Activated CD4-positive, alpha-beta T cell treated with anti-CD3 and anti-CD28 coated beads, Interleukin-2, amount 10 ng/mL, durations not matched to agents 24 days and 14 days (primary cell): ENCODE results near the gene ELOVL5. TPM values are rescaled to one million over a fixed set of nuclear protein-coding genes. Genes with fewer than 3 reads are reported as not detected.

ENCODE experiments used
- DNase-seq: peaks from one replicate; pipeline ENCODE4 v3.0.0; 2022
- H3K27ac Mint-ChIP-seq: one replicate; pipeline ENCODE4 v1.8.0; 2022; ENCODE audit warnings: mild to moderate bottlenecking, mixed read lengths
- H3K27me3 Mint-ChIP-seq: one replicate; pipeline ENCODE4 v1.8.0; 2022; ENCODE audit warnings: mixed read lengths
- H3K36me3 Mint-ChIP-seq: one replicate; pipeline ENCODE4 v1.8.0; 2022; ENCODE audit warnings: low read depth, mild to moderate bottlenecking, mixed read lengths
- H3K4me1 Mint-ChIP-seq: one replicate; pipeline ENCODE4 v1.8.0; 2021; ENCODE audit warnings: mixed read lengths
- H3K4me3 Mint-ChIP-seq: one replicate; pipeline ENCODE4 v1.8.0; 2022; ENCODE audit warnings: mild to moderate bottlenecking, moderate library complexity, mixed read lengths
- H3K9me3 Mint-ChIP-seq: one replicate; pipeline ENCODE4 v1.8.0; 2021; ENCODE audit warnings: mixed read lengths
- intact Hi-C: fragments of 100-400 bp; cut with micrococcal nuclease; formaldehyde crosslinking; loops from one replicate; pipeline ENCODE4 v1.15.1; 2023
- total RNA-seq: library from RNA; stranded (reverse); gene quantifications from 2 replicates; pipeline ENCODE4 v1.2.3, GENCODE V29; 2022

Gene ELOVL5
- total RNA-seq, 1 donor from 2014 or later = 126 TPM

GRCh38 chr6:53282741-53283140 lies 66.0 kb downstream of the ELOVL5 start:
- Mint-ChIP-seq H3K4me3 (no peak overlapping the region), H3K9me3 (no peaks in the 10 kb centered on the region), H3K27ac (no peak overlapping the region), H3K36me3 (peaks cover 50% of the 10 kb centered on the region), H3K27me3 (no peaks in the 10 kb centered on the region), H3K4me1 (peaks cover 28% of the 10 kb centered on the region)
- intact Hi-C loops = no loop called here
- DNase-seq = no peak

GRCh38 chr6:53282234-53282633 lies 66.5 kb downstream of the ELOVL5 start:
- H3K27ac Mint-ChIP-seq = no peak overlapping the region
- peaks cover 28% of the 10 kb centered on the region for H3K4me1 Mint-ChIP-seq
- H3K4me3 Mint-ChIP-seq = no peak overlapping the region
- no peaks in the 10 kb centered on the region for H3K9me3 Mint-ChIP-seq
- intact Hi-C loops = no loop called here
- H3K27me3 Mint-ChIP-seq = no peaks in the 10 kb centered on the region
- DNase-seq = no peak
- H3K36me3 Mint-ChIP-seq = peaks cover 47% of the 10 kb centered on the region

DNA sequence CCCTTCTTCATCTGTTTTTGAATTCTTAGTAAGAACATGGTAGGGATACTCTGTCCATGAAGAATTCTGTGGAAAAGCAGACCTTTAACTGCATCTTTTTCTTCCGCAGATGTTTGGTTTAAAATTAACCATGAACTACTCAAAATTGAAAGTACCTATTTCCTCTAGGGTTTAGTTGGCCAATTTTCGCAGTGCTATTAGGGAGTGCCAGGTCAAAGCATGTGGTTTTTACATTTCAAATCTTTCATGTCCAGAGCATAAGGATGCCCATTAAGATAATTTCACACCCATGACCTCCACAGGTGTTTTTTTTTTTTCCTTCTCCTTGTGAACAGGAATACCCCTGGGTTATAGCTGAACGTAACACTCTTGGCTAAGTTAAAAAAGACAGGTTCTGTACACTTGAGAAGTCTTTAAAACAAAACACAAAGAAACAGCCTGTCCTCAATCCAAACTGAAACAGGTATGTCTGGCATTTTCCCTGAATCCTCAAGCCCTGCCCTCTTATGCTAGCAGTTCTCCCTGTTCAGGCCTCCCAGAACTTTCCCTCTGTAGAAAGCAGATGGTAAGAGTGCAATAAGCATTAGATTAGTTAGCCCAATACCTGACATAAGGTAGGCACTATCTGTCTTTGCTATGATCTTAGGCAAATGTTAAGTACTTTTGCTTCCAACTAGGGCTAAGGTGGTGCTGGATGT lies 67.1 kb downstream of the ELOVL5 start:
- DNase-seq = no peak
- Mint-ChIP-seq H3K9me3 (no peaks in the 10 kb centered on the region), H3K4me1 (peaks cover 28% of the 10 kb centered on the region), H3K27ac (no peak overlapping the region), H3K36me3 (peaks cover 48% of the 10 kb centered on the region), H3K4me3 (no peak overlapping the region), H3K27me3 (no peaks in the 10 kb centered on the region)
- intact Hi-C loops = no loop called here

DNA sequence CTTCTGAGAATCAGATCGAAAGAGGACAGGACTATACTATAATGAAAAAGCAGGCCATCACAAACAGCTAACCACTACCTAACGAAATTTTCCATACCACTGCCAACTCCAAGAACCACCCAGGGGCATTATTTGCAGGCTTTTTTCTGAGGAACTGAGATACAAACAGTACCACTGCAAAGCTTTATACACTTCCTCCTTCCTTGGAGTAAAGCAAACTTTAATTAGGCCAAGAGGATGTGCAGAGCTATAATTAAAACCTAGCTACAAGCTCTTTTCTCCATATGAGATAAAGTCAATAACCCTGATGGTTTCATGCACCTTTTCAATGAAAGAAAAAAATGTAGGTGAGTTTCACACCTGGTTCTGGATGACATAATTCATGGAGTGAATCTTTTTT lies 68.5 kb downstream of the ELOVL5 start:
- Mint-ChIP-seq H3K36me3 (peaks cover 49% of the 10 kb centered on the region), H3K4me1 (peaks cover 25% of the 10 kb centered on the region), H3K27ac (peak overlapping the region; percentile 34), H3K9me3 (no peaks in the 10 kb centered on the region), H3K27me3 (no peaks in the 10 kb centered on the region), H3K4me3 (no peak overlapping the region)
- DNase-seq = no peak
- intact Hi-C loops = no loop called here

- peak overlapping the region; percentile 56 for H3K27ac Mint-ChIP-seq
- no peak for DNase-seq
- peaks cover 49% of the 10 kb centered on the region for H3K36me3 Mint-ChIP-seq
- intact Hi-C loops = no loop called here
- no peaks in the 10 kb centered on the region for H3K9me3 Mint-ChIP-seq
- no peak overlapping the region for H3K4me3 Mint-ChIP-seq
- H3K27me3 Mint-ChIP-seq = no peaks in the 10 kb centered on the region
- peaks cover 19% of the 10 kb centered on the region for H3K4me1 Mint-ChIP-seq
Observed at GRCh38 chr6:53279293-53279692, 69.5 kb downstream of the ELOVL5 start.

DNA sequence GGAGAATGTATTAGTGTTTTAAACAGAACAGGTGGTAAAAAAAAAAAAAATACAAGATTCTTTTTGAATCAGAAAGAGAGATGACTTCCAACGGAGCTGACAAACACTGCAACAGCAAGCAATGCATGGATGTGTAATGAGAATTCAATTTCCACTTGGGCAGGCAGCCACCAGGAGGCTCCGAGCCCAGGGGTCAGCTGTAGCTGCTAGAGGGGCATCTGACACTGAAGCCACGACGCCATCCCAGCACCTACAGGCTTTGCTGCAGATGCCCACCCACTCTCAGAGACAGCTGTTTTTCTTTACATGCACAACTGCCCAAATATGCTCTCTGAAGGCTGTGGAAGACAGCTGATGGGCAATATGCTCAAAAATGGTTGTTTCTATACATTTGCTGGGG lies 75.4 kb downstream of the ELOVL5 start:
- no peak overlapping the region for H3K27ac Mint-ChIP-seq

DNA sequence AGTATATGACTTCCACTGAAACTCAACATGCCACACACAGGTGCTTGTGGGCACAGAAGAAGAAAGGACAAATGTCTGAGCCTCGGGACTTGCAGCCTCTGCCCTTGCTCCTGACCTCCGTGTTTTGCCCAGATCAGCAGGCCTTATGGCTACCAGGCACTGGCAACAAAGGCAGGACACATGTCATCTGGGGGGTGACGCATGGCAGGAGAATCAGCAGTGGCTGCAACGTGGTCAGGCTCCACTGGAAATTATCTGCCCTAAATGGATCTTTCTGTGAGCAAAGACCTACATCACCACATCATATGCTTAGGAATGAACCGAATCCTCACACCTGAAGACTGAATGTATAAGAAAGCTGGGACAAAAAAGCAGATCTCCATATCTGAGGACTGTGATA lies 78.9 kb downstream of the ELOVL5 start:
- H3K4me1 Mint-ChIP-seq = no peaks in the 10 kb centered on the region
- H3K4me3 Mint-ChIP-seq = no peak overlapping the region
- no peaks in the 10 kb centered on the region for H3K9me3 Mint-ChIP-seq
- H3K36me3 Mint-ChIP-seq = peaks cover 56% of the 10 kb centered on the region
- DNase-seq = no peak
- H3K27ac Mint-ChIP-seq = no peak overlapping the region
- intact Hi-C loops = no loop called here
- H3K27me3 Mint-ChIP-seq = no peaks in the 10 kb centered on the region

More for the DNA sequence above, 75.4 kb downstream of the ELOVL5 start:
- H3K4me1 Mint-ChIP-seq = peaks cover 4% of the 10 kb centered on the region
- no peak overlapping the region for H3K4me3 Mint-ChIP-seq
- peaks cover 56% of the 10 kb centered on the region for H3K36me3 Mint-ChIP-seq
- H3K27me3 Mint-ChIP-seq = no peaks in the 10 kb centered on the region
- DNase-seq = no peak
- intact Hi-C loops = no loop called here
- no peaks in the 10 kb centered on the region for H3K9me3 Mint-ChIP-seq

DNA sequence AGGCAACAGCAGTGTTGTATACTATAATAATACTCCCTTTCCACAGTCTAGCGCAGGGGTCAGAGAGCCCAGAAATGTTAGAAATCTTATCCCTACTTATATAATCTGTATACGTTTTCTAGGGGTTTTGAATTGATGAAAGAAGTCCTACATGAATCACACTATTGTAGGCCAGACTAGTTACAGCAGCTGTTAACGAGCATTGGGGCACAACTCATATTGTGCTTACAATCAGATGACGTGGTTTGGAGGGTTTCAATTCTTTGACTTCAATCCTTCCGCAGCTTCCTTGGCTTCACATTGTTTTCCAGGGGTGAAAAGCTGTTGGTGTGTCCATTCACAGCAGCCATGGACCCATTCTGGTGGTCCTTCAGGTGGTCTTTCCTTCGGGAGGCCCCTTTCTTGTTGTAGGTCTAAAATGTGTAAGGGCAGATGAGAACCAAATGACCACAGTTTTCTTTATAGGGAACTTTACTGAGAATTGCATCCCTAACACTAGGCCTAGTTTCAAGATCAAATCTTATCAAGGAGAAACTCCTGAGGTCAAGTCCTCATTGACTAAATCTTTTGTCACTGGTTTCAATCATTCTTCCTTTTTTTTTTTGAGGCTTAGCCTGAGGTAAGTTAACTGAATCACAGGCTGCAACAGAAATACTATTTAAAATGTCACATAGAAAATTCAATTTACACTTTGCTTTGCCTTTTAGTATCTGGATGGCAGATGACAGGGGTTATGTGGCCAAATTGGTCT lies 79.7 kb downstream of the ELOVL5 start:
- no peaks in the 10 kb centered on the region for H3K9me3 Mint-ChIP-seq
- H3K4me3 Mint-ChIP-seq = no peak overlapping the region
- no peaks in the 10 kb centered on the region for H3K27me3 Mint-ChIP-seq
- no peaks in the 10 kb centered on the region for H3K4me1 Mint-ChIP-seq
- H3K27ac Mint-ChIP-seq = no peak overlapping the region
- DNase-seq = no peak
- peaks cover 57% of the 10 kb centered on the region for H3K36me3 Mint-ChIP-seq
- intact Hi-C loops = no loop called here

DNA sequence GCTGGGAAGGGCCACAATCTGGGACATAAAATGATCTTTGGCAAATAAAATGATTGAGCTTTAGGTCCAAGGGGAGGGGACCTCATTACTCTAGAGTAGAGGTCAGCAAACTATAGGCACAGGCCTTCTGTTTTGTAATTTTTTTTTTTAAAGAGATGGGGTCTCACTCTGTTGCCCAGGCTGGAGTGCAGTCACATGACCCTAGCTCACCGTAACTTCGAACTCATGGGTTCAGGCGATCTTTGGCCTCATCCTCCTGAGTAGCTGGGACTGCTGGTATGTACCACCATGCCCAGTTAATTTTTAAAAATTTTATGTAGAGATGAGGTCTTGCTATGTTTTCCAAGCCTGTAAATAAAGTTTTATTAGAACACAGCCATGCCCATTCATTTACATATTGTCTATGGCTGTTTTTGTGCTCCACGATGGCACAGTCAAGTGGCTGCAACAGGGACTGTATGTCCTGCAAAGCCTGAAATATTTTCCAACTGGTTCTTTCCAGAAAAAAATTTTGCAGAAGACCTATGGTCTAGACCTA lies 82.1 kb downstream of the ELOVL5 start:
- H3K27ac Mint-ChIP-seq = no peak overlapping the region
- peaks cover 57% of the 10 kb centered on the region for H3K36me3 Mint-ChIP-seq
- no peaks in the 10 kb centered on the region for H3K27me3 Mint-ChIP-seq
- no peaks in the 10 kb centered on the region for H3K9me3 Mint-ChIP-seq
- intact Hi-C loops = no loop called here
- H3K4me1 Mint-ChIP-seq = no peaks in the 10 kb centered on the region
- DNase-seq = no peak
- no peak overlapping the region for H3K4me3 Mint-ChIP-seq

DNA sequence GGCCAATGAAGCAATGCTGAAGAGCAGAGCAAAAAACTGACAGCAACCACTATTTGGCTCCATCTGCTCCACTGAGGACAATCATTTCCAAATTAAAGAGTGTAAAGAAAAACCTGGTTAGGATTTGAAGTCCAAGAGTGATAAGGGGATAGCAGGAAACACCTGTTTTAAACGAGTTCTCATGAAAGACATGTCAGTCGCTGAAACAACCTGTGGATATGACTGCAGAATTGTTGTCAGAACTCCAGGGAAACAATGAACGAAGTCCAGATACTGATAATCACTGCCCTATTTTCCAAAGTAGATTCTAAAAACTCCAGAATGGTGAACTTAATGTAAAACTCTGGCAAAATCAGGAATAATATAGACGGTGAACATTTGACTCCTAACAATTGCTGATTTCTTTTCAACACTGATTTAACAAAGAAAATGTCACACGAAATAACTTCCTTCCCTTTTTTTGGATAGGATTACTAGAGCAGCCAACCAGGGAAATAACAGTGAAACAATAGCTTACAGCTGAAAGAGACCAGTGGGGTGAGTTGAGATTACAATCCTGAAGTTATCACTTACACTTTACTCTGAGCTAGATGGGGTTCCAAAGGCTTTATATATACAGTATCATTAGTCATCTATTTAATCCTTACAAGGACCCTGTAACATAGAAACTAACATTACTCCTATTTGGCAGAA lies 83.7 kb downstream of the ELOVL5 start:
- no peaks in the 10 kb centered on the region for H3K27me3 Mint-ChIP-seq
- no peak overlapping the region for H3K27ac Mint-ChIP-seq
- no peak overlapping the region for H3K4me3 Mint-ChIP-seq
- no peaks in the 10 kb centered on the region for H3K9me3 Mint-ChIP-seq
- intact Hi-C loops = no loop called here
- H3K36me3 Mint-ChIP-seq = peaks cover 59% of the 10 kb centered on the region
- no peaks in the 10 kb centered on the region for H3K4me1 Mint-ChIP-seq
- DNase-seq = no peak

- Mint-ChIP-seq H3K27me3 (no peaks in the 10 kb centered on the region), H3K36me3 (peaks cover 57% of the 10 kb centered on the region), H3K4me3 (no peak overlapping the region), H3K4me1 (no peaks in the 10 kb centered on the region), H3K9me3 (no peaks in the 10 kb centered on the region), H3K27ac (no peak overlapping the region)
- DNase-seq = no peak
- intact Hi-C loops = no loop called here
Observed at GRCh38 chr6:53264337-53264736, 84.4 kb downstream of the ELOVL5 start.

- Mint-ChIP-seq H3K4me3 (no peak overlapping the region), H3K27me3 (no peaks in the 10 kb centered on the region), H3K4me1 (no peaks in the 10 kb centered on the region), H3K27ac (no peak overlapping the region), H3K9me3 (no peaks in the 10 kb centered on the region), H3K36me3 (peaks cover 57% of the 10 kb centered on the region)
- DNase-seq = no peak
- intact Hi-C loops = no loop called here
Observed at GRCh38 chr6:53263917-53264316, 84.8 kb downstream of the ELOVL5 start.

GRCh38 chr6:53259860-53260580 lies 88.7 kb downstream of the ELOVL5 start:
- DNase-seq = no peak
- Mint-ChIP-seq H3K36me3 (peaks cover 45% of the 10 kb centered on the region), H3K27me3 (no peaks in the 10 kb centered on the region), H3K27ac (no peak overlapping the region), H3K9me3 (no peaks in the 10 kb centered on the region), H3K4me1 (no peaks in the 10 kb centered on the region), H3K4me3 (no peak overlapping the region)
- intact Hi-C loops = no loop called here
